Lower leg skin (tissue), 4 donors: ENCODE results near the gene MGMT. TPM values are rescaled to one million over a fixed set of nuclear protein-coding genes. Genes with fewer than 3 reads are reported as not detected.

ENCODE experiments used
- DNase-seq, 2 donors: peaks; one replicate each; pipeline ENCODE4 v3.0.0-alpha.2; 2019; ENCODE audit warnings: low spot score in 2 of 2
- H3K4me3 ChIP-seq: fragments of 200-600 bp; sonication (generic); 2 replicates; pipeline ENCODE4 v1.5.1; 2017; ENCODE audit warnings: mild to moderate bottlenecking, low read depth; ENCODE audit not compliant: poor library complexity, severe bottlenecking
- POLR2A ChIP-seq, 2 donors: fragments of 450-650 bp; IDR thresholded peaks; one replicate each; pipeline ENCODE4 v1.6.1; 2016 to 2017; ENCODE audit warnings: antibody characterized with exemption in 2 of 2, mild to moderate bottlenecking in 1 of 2, moderate library complexity in 1 of 2
- WGBS, 2 donors: methylation state at CpG; one replicate each; pipeline ENCODE4 v1.1.5; 2018; 5-methylcytosine and 5-hydroxymethylcytosine counted together
- intact Hi-C: fragments of 100-400 bp; cut with DNase I; formaldehyde crosslinking; loops from one replicate; pipeline ENCODE4 v1.15.0; 2023; ENCODE audit warnings: low total_unique reads
- total RNA-seq, 4 donors: library from RNA; depleted of rRNA; stranded (reverse); fragments of >200 nt; gene quantifications; one replicate each; pipeline ENCODE4 v1.1.0, GENCODE V29; 2016
- TF ChIP-seq, protein P1 (sequence below), 3 donors: fragments of 450-650 bp; IDR thresholded peaks; one replicate each; pipeline ENCODE4 v1.5.1; 2016; ENCODE audit warnings: antibody characterized with exemption in 3 of 3, mild to moderate bottlenecking in 3 of 3, moderate library complexity in 2 of 3

Gene MGMT
- total RNA-seq, 4 donors from 2014 or later: 13.1 to 38.7 (median 29.2) TPM

GRCh38 chr10:129580010-129580409, 113.0 kb downstream of the MGMT start:
- WGBS, 2 donors: 89 to 90% methylated on average over 13 of the region's 13 CpGs
- TF ChIP-seq POLR2A (IDR thresholded peaks at IDR 0.05): no peak
- TF ChIP-seq, protein P1, sequence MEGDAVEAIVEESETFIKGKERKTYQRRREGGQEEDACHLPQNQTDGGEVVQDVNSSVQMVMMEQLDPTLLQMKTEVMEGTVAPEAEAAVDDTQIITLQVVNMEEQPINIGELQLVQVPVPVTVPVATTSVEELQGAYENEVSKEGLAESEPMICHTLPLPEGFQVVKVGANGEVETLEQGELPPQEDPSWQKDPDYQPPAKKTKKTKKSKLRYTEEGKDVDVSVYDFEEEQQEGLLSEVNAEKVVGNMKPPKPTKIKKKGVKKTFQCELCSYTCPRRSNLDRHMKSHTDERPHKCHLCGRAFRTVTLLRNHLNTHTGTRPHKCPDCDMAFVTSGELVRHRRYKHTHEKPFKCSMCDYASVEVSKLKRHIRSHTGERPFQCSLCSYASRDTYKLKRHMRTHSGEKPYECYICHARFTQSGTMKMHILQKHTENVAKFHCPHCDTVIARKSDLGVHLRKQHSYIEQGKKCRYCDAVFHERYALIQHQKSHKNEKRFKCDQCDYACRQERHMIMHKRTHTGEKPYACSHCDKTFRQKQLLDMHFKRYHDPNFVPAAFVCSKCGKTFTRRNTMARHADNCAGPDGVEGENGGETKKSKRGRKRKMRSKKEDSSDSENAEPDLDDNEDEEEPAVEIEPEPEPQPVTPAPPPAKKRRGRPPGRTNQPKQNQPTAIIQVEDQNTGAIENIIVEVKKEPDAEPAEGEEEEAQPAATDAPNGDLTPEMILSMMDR (IDR thresholded peaks at IDR 0.05): no peak
- intact Hi-C loops: no loop called here

DNA sequence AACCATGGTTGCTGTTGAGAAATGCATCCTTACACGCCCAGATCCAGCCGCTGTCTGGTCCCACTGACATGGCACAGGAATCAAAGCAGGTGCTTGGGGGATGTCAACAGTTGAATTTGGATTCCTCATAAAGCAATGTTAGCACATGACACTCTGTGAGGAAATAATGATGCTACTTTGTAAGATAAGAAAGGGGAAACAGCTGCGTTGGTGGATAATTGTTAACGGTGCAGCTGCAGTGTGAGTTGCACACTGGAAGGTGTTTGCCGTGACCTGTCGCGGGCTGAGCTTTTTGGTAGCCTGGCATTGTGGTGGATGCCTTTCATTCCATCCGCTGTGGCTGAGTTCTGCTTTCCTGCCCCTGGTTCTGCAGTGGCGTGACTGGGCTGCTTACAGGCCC, 113.9 kb downstream of the MGMT start:
- intact Hi-C loops: no loop called here
- TF ChIP-seq, protein P1 (IDR thresholded peaks at IDR 0.05): no peak
- no peak overlapping the region for H3K4me3 ChIP-seq
- no peak for DNase-seq
- WGBS, 2 donors: 95% methylated on average over 9 of the region's 9 CpGs

More at GRCh38 chr10:129580010-129580409, 113.0 kb downstream of the MGMT start:
- no peak overlapping the region for H3K4me3 ChIP-seq
- DNase-seq: no peak

DNA sequence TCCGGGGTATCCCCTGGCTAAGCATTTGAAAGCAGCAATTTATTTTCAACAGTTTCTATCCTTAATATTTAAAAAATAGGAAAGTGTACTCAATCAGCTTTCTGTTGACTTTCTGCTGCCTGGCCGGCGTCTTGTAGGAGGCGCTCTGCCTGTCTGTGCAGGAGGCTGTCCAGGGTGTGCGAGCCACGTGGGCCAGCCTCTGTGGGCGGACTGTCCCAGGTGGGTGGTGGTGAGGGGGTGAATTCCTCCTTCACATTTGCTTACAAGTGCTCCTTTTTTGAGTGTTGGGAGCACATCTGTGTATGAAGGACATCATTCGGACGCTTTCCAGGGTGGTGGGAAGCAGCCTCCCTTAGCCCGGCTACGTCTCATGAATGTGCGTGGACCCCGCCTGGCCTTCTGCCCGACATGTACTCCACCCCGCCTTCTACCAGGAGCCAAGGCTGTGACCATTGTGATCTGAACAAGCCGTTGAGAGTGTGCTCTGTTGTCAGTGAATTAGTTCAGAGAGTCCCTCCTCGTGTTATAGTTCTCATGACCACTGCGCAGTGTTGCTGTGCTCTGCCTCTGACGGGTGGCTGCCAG, 114.9 kb downstream of the MGMT start:
- no peak overlapping the region for H3K4me3 ChIP-seq
- WGBS, 2 donors: 87 to 95% methylated on average over 19 of the region's 19 CpGs
- DNase-seq: no peak
- no peak for TF ChIP-seq POLR2A (IDR thresholded peaks at IDR 0.05)
- TF ChIP-seq, protein P1 (IDR thresholded peaks at IDR 0.05): no peak
- intact Hi-C loops: no loop called here

- intact Hi-C loops: no loop called here
These were observed 116.8 kb downstream of the MGMT start for GRCh38 chr10:129583831-129584230.

GRCh38 chr10:129586898-129587443, 119.9 kb downstream of the MGMT start:
- TF ChIP-seq, protein P1 (IDR thresholded peaks at IDR 0.05): no peak
- no peak for TF ChIP-seq POLR2A (IDR thresholded peaks at IDR 0.05)
- WGBS, 2 donors: 97 to 100% methylated on average over 2 of the region's 2 CpGs
- intact Hi-C loops: no loop called here
- no peak overlapping the region for H3K4me3 ChIP-seq
- DNase-seq: no peak

More at GRCh38 chr10:129583831-129584230, 116.8 kb downstream of the MGMT start:
- WGBS, 2 donors: 86 to 97% methylated on average over 8 of the region's 8 CpGs
- no peak for DNase-seq
- TF ChIP-seq, protein P1 (IDR thresholded peaks at IDR 0.05): no peak
- TF ChIP-seq POLR2A (IDR thresholded peaks at IDR 0.05): no peak
- no peak overlapping the region for H3K4me3 ChIP-seq

DNA sequence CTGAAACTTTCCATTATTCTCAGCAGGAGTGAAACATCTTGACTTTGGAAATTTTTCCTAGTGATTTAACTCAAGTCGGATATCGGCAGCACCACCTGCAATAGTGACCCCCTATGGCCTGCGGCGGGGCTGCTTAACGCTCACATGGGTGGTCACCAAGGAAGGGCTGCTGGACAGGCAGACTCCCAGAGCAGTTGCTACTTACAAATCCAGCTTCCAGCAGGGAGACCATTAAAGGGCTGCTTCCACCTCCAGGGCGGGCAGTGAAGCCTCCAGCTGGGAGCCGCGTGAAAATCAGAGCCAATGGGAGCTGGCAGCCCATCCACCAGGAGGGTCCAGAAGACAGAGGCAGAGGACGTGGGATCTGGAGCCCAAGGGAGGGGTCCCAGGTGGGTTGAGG, 122.5 kb downstream of the MGMT start:
- TF ChIP-seq POLR2A (IDR thresholded peaks at IDR 0.05): no peak
- TF ChIP-seq, protein P1 (IDR thresholded peaks at IDR 0.05): no peak
- no peak for DNase-seq
- H3K4me3 ChIP-seq: no peak overlapping the region
- WGBS, 2 donors: 96 to 100% methylated on average over 9 of the region's 9 CpGs
- intact Hi-C loops: no loop called here
